Gastroesophageal sphincter (tissue), 4 donors: ENCODE results near the gene PODN. TPM values are rescaled to one million over a fixed set of nuclear protein-coding genes. Genes with fewer than 3 reads are reported as not detected.

Experiments
- ATAC-seq: fragments of 150-250 bp; one replicate; pipeline ENCODE4 v1.9.1; 2016; ENCODE audit warnings: mild to moderate bottlenecking, moderate library complexity
- H3K27ac ChIP-seq, 4 donors: fragments of 200-600 bp; sonication (generic) in 3 of 4; 1 replicate in 3 of 4; 2 replicates in 1 of 4; pipeline ENCODE4 v1.5.1; 2016 to 2019
- H3K27me3 ChIP-seq: fragments of 200-600 bp; sonication (generic); one replicate; pipeline ENCODE4 v1.5.1; 2019
- H3K36me3 ChIP-seq, 2 donors: fragments of 200-600 bp; sonication (generic); one replicate each; pipeline ENCODE4 v1.5.1; 2019; ENCODE audit warnings: control low read depth in 1 of 2
- H3K4me1 ChIP-seq, 3 donors: fragments of 200-600 bp; sonication (generic); 1 replicate in 2 of 3; 2 replicates in 1 of 3; pipeline ENCODE4 v1.5.1; 2016 to 2019; ENCODE audit warnings: control low read depth in 2 of 3
- H3K4me3 ChIP-seq, 2 donors: fragments of 200-600 bp; sonication (generic); one replicate each; pipeline ENCODE4 v1.5.1; 2019; ENCODE audit warnings: mild to moderate bottlenecking in 1 of 2, moderate library complexity in 1 of 2
- H3K9me3 ChIP-seq, 3 donors: fragments of 200-600 bp; sonication (generic); one replicate each; pipeline ENCODE4 v1.5.1; 2017 to 2019; ENCODE audit warnings: control low read depth in 2 of 3
- EP300 ChIP-seq: sonication (generic); formaldehyde crosslinking; IDR thresholded peaks from one replicate; pipeline ENCODE4 v1.6.1; 2017; ENCODE audit warnings: antibody characterized with exemption, mild to moderate bottlenecking
- POLR2A ChIP-seq, 2 donors: fragments of 450-650 bp; IDR thresholded peaks; one replicate each; pipeline ENCODE4 v1.6.1; 2017; ENCODE audit warnings: antibody characterized with exemption in 2 of 2, mild to moderate bottlenecking in 2 of 2, moderate library complexity in 1 of 2
- POLR2AphosphoS5 ChIP-seq: sonication (generic); formaldehyde crosslinking; IDR thresholded peaks from one replicate; pipeline ENCODE4 v1.6.1; 2017; ENCODE audit warnings: antibody characterized with exemption
- WGBS, 2 donors: methylation state at CpG; one replicate each; pipeline ENCODE4 v1.1.5; 2018; ENCODE audit warnings: low coverage in 1 of 2; 5-methylcytosine and 5-hydroxymethylcytosine counted together
- total RNA-seq, 4 donors: library from RNA; depleted of rRNA; stranded (reverse); fragments of >200 nt; gene quantifications; one replicate each; pipeline ENCODE4 v1.1.0, GENCODE V29; 2016
- TF ChIP-seq, protein P1 (sequence below), 4 experiments: fragments of 200-600 bp in 2 of 4; fragments of 450-650 bp in 2 of 4; sonication (generic) in 1 of 4; IDR thresholded peaks; one replicate each; pipeline ENCODE4 v1.5.1; 2017 to 2019; ENCODE audit warnings: antibody characterized with exemption in 4 of 4, mild to moderate bottlenecking in 2 of 4, moderate library complexity in 2 of 4

Gene PODN
- total RNA-seq, 4 donors from 2014 or later: 60.4 to 170 (median 125) TPM

DNA sequence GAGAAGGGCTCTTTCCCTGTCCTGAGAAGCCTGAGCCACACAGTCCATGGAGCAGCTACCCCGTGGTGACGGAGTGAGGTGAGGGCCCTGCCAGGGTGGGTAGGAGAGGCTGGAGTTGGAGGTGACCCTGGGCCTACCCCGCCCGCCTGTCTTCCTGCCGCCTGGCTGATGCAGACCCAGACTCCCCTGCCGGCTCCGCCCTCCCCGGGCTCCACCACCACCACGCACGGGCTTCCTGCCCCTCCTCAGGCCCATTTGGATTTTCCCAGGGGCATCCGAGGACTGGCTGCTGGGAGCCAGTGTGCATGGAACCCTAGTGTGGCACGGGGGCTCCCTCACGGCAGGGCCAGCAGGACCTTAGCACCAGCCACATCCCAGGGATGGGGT is 32.5 kb downstream of the PODN start:
- Histone ChIP-seq H3K4me3 (no peak overlapping the region), H3K4me1 (peaks cover 0 to 22% (median 0%) of the 10 kb centered on the region in 3 donors), H3K36me3 (no peaks in the 10 kb centered on the region), H3K27me3 (no peaks in the 10 kb centered on the region), H3K27ac (peak overlapping the region in 1 of 4 donors; percentile 34), H3K9me3 (no peaks in the 10 kb centered on the region)
- peak; percentile 11 for ATAC-seq
- TF ChIP-seq, protein P1, sequence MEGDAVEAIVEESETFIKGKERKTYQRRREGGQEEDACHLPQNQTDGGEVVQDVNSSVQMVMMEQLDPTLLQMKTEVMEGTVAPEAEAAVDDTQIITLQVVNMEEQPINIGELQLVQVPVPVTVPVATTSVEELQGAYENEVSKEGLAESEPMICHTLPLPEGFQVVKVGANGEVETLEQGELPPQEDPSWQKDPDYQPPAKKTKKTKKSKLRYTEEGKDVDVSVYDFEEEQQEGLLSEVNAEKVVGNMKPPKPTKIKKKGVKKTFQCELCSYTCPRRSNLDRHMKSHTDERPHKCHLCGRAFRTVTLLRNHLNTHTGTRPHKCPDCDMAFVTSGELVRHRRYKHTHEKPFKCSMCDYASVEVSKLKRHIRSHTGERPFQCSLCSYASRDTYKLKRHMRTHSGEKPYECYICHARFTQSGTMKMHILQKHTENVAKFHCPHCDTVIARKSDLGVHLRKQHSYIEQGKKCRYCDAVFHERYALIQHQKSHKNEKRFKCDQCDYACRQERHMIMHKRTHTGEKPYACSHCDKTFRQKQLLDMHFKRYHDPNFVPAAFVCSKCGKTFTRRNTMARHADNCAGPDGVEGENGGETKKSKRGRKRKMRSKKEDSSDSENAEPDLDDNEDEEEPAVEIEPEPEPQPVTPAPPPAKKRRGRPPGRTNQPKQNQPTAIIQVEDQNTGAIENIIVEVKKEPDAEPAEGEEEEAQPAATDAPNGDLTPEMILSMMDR (IDR thresholded peaks at IDR 0.05): no peak
- TF ChIP-seq POLR2AphosphoS5: no peak
- no peak for TF ChIP-seq POLR2A (IDR thresholded peaks at IDR 0.05)
- no peak for TF ChIP-seq EP300
- WGBS, 2 donors: 92 to 100% methylated on average over 2 to 3 of the region's 13 CpGs

GRCh38 chr1:53104289-53104913 is 42.4 kb downstream of the PODN start:
- Histone ChIP-seq H3K27me3 (no peaks in the 10 kb centered on the region), H3K4me3 (no peak overlapping the region), H3K27ac (no peak overlapping the region), H3K4me1 (peaks cover 0 to 12% (median 3%) of the 10 kb centered on the region in 3 donors), H3K9me3 (no peaks in the 10 kb centered on the region), H3K36me3 (no peaks in the 10 kb centered on the region)
- TF ChIP-seq, protein P1 (IDR thresholded peaks at IDR 0.05): no peak
- TF ChIP-seq POLR2A (IDR thresholded peaks at IDR 0.05) (no peak), POLR2AphosphoS5 (no peak), EP300 (no peak)
- ATAC-seq: no peak
- 56 to 69% methylated on average over 4 to 7 of the region's 8 CpGs for WGBS, 2 donors

- peaks cover 0 to 1% (median 0%) of the 10 kb centered on the region in 3 donors for H3K9me3 ChIP-seq
- H3K36me3 ChIP-seq: no peaks in the 10 kb centered on the region
- no peak for ATAC-seq
- TF ChIP-seq, protein P1 (IDR thresholded peaks at IDR 0.05): no peak
- TF ChIP-seq EP300 (no peak), POLR2AphosphoS5 (no peak), POLR2A (IDR thresholded peaks at IDR 0.05) (no peak)
- no peaks in the 10 kb centered on the region for H3K27me3 ChIP-seq
- WGBS, 2 donors: 94 to 96% methylated on average over 6 of the region's 7 CpGs
- H3K4me1 ChIP-seq: peaks cover 0 to 25% (median 4%) of the 10 kb centered on the region in 3 donors
- H3K4me3 ChIP-seq: no peak overlapping the region
- no peak overlapping the region for H3K27ac ChIP-seq
Observed at GRCh38 chr1:53107090-53107489, 45.1 kb downstream of the PODN start.

DNA sequence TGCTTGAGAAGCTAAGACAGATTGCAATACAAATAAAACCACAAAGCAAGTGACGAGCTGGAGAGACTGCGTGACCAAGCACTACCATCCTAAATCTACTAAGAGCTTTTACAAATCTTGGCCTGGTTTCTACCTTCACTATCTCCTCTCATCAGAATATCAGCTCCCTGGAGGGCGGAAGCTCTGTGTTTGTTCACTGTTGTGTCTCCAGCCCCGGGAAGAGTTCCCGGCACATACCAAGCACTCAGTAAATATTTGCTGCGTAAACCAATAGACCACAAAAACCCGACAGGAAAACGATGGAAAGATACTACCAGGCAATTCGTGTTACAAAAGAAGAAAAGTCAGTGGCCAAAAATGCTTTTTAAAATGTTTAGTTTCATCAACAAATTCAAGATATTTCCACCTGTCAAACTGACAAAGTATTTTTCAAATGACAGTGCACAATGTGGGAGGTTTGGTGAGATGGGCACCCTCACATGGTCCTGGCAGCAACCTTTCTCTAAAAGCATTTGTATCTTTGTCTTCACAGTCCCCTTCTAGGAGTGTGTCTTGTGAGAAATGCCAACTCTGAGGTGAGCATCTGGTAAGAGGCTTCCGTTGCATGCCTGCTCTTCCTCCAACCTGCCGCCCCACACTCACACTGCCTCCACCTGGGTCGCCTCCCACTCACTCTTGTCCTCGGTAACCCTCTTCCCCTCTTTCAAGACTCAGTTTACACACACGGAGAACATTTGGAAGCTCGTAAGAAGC is 45.7 kb downstream of the PODN start:
- no peak for ATAC-seq
- H3K4me1 ChIP-seq: peaks cover 0 to 25% (median 4%) of the 10 kb centered on the region in 3 donors

More for the DNA sequence above, 45.7 kb downstream of the PODN start:
- TF ChIP-seq, protein P1 (IDR thresholded peaks at IDR 0.05): no peak
- TF ChIP-seq POLR2AphosphoS5 (no peak), POLR2A (IDR thresholded peaks at IDR 0.05) (no peak), EP300 (no peak)
- H3K27ac ChIP-seq: no peak overlapping the region
- no peaks in the 10 kb centered on the region for H3K36me3 ChIP-seq
- peaks cover 0 to 7% (median 0%) of the 10 kb centered on the region in 3 donors for H3K9me3 ChIP-seq
- 80 to 82% methylated on average over 11 to 15 of the region's 15 CpGs for WGBS, 2 donors
- no peaks in the 10 kb centered on the region for H3K27me3 ChIP-seq
- no peak overlapping the region for H3K4me3 ChIP-seq
